GM19238 (cell line): ENCODE measurements around the gene CD79B.

Experiments
- DNase-seq: peaks from one replicate; pipeline ENCODE4 v3.0.0; 2011; ENCODE audit warnings: low spot score; ENCODE audit not compliant: insufficient read length

The CD79B gene

DNA sequence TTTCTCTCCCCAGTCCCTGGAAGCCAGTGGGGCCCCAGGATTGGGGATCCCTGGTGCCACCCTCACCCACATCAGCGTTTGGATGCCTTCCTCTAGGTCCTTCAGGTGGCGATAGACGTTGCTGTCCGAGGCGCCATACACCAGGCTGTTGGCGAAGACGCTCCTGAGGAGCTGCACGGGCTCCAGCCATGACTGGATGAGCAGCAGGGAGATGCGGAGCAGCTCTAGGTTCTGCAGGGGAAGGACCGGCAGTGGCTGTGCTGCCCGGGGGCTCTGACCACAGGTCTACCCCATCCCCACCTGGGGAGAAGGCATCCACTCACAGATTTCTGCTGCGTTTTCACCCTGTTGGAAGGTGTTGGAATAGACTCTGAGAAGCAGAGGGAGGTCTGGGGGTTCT, 51.4 kb downstream of the CD79B start:
- no peak for DNase-seq
